PFSK-1 (cell line): ENCODE measurements around the gene PDE2A.

Experiments
- FOXP2 ChIP-seq: optimal IDR thresholded peaks from 2 replicates; pipeline ENCODE3; 2011; ENCODE audit warnings: borderline replicate concordance, control low read depth, inconsistent platforms; ENCODE audit not compliant: insufficient read depth; ENCODE audit errors: extremely low read length, extremely low read depth
- POLR2AphosphoS5 ChIP-seq: IDR thresholded peaks from 2 replicates; pipeline ENCODE4 v1.6.1; 2012; ENCODE audit warnings: low read depth, mild to moderate bottlenecking, control low read depth, low read length, moderate library complexity
- SIN3A ChIP-seq: IDR thresholded peaks from 2 replicates; pipeline ENCODE4 v1.6.1; 2012; ENCODE audit warnings: mild to moderate bottlenecking, low read length, moderate library complexity, borderline replicate concordance; ENCODE audit not compliant: insufficient read depth
- TAF1 ChIP-seq: IDR thresholded peaks from 2 replicates; pipeline ENCODE4 v1.6.1; 2012; ENCODE audit warnings: low read length, control low read depth, borderline replicate concordance; ENCODE audit not compliant: insufficient read depth
- TF ChIP-seq, protein P1 (sequence below), 2 experiments: IDR thresholded peaks; 2 replicates each; pipeline versions ENCODE4 v1.6.1 to v1.8.0; 2011 to 2012; ENCODE audit warnings: low read depth in 2 of 2, low read length in 2 of 2, control low read depth in 1 of 2, inconsistent platforms in 1 of 2, mild to moderate bottlenecking in 1 of 2, moderate library complexity in 1 of 2; ENCODE audit not compliant: insufficient read depth in 1 of 2

Gene PDE2A

GRCh38 chr11:72613450-72613849 lies 60.8 kb downstream of the PDE2A start:
- no peak for TF ChIP-seq FOXP2
- no peak for TF ChIP-seq SIN3A
- TF ChIP-seq TAF1, result no peak

GRCh38 chr11:72609476-72609875 lies 64.7 kb downstream of the PDE2A start:
- TF ChIP-seq, protein P1, sequence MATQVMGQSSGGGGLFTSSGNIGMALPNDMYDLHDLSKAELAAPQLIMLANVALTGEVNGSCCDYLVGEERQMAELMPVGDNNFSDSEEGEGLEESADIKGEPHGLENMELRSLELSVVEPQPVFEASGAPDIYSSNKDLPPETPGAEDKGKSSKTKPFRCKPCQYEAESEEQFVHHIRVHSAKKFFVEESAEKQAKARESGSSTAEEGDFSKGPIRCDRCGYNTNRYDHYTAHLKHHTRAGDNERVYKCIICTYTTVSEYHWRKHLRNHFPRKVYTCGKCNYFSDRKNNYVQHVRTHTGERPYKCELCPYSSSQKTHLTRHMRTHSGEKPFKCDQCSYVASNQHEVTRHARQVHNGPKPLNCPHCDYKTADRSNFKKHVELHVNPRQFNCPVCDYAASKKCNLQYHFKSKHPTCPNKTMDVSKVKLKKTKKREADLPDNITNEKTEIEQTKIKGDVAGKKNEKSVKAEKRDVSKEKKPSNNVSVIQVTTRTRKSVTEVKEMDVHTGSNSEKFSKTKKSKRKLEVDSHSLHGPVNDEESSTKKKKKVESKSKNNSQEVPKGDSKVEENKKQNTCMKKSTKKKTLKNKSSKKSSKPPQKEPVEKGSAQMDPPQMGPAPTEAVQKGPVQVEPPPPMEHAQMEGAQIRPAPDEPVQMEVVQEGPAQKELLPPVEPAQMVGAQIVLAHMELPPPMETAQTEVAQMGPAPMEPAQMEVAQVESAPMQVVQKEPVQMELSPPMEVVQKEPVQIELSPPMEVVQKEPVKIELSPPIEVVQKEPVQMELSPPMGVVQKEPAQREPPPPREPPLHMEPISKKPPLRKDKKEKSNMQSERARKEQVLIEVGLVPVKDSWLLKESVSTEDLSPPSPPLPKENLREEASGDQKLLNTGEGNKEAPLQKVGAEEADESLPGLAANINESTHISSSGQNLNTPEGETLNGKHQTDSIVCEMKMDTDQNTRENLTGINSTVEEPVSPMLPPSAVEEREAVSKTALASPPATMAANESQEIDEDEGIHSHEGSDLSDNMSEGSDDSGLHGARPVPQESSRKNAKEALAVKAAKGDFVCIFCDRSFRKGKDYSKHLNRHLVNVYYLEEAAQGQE (IDR thresholded peaks at IDR 0.05; ENCODE audit: insufficient read depth in 1 of 2, low read depth in 2 of 2, low read length in 2 of 2), result no peak
- TF ChIP-seq FOXP2 (no peak), TAF1 (no peak), SIN3A (no peak), POLR2AphosphoS5 (no peak)

- no peak for TF ChIP-seq FOXP2
Measured at GRCh38 chr11:72609045-72609444, 65.2 kb downstream of the PDE2A start.

DNA sequence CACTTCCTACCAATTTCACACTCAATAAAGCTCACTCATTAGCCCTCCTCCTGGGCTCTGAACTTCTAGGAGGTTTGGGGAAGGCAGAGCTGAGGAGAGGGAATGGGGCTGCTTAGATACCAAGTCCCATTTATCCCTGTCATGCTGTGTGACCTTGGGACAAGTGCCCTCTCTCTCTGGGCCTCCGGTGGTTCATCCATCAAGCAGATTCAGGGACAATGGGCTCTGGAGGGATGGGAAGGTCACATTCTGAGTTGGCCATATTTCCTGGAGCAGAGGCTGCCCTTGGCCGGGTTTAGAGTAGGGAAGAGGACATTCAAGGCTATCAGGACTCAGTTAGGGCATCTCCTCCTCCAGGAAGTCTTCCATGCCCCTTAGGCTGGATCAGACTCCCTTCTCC lies 66.7 kb downstream of the PDE2A start:
- TF ChIP-seq TAF1, result no peak
- TF ChIP-seq, protein P1 (IDR thresholded peaks at IDR 0.05; ENCODE audit: insufficient read depth in 1 of 2, low read depth in 2 of 2, low read length in 2 of 2), result no peak
- TF ChIP-seq POLR2AphosphoS5, result no peak
- no peak for TF ChIP-seq FOXP2
- no peak for TF ChIP-seq SIN3A

DNA sequence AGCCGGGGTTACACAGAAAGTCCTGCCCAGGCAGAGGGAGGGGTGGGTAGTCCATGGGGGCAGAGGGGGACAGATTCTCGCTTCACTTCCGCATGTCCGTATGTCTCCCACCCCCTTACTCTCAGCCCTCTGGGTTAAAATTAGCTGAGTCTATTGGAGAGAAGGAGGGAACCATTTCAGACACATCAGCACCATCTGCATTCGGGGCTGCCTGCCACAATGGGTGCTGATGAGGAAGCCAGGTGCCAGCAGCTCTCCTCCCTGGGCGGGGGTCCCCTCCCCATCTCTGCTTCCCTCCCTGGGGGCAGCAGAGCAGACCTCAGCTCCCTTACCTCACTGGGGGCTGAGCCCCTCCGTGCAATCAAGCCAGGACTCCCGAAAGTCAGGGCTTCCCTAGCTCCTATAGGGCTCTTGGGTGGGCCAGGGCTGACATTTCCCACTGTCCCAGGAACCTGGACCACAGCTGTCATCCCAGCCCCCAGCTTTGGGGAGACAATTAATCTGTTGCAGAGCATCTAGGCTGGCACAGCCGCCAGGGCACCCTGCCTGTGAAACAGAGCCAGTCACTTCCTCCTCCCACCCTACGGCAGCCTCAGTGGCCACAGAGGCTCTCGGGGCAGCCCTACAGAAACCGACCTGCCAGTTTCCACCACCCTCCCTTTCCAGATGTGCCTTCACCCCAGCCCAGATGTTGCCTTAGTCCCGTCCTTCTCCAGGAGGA lies 67.3 kb downstream of the PDE2A start:
- TF ChIP-seq SIN3A, result no peak
- TF ChIP-seq FOXP2, result no peak
- TF ChIP-seq POLR2AphosphoS5, result no peak
- no peak for TF ChIP-seq TAF1
- TF ChIP-seq, protein P1 (IDR thresholded peaks at IDR 0.05; ENCODE audit: insufficient read depth in 1 of 2, low read depth in 2 of 2, low read length in 2 of 2), result no peak

DNA sequence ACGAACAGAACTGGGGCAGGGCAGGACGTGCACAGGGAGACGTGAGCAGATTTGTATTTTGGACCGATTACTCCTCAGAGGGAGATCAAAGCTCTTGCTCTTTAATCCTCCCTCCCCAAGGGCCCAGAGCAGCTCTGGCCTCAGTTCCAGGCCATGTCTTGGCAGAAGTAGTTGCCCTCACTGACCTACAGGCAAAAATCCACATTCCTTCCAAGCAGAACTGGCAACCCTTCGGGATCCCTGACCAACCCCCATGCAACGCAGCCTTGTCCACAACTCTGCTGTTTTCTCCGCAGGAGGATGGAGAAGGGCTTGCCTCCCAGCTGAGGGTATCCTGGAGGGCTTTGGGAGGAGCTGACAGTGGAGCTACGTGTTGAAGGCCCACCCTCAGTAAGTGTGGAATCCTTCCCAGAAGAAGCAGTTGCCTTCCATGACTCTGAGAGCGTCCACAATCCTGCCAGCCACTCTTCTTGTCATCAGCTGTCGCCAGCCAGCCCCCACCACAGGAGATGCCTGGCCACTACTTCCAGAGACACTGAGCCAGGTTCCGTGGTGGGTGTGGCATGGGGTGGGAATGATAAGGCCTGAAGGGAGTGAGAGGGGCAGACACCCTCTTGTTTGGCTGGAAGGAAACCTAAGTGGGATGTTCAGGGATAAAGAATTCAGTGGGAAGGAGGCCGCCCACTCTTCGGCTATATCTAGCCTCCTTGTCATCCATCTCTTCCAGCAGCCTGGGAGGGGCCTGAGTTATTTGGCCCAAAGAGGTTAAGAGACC lies 68.1 kb downstream of the PDE2A start:
- no peak for TF ChIP-seq SIN3A
- TF ChIP-seq, protein P1 (IDR thresholded peaks at IDR 0.05; ENCODE audit: insufficient read depth in 1 of 2, low read depth in 2 of 2, low read length in 2 of 2), result no peak
